T follicular helper cell (primary cell): ENCODE results near the gene ERC2.
"Not testable (repeated sequence)": the region's sequence is repeated elsewhere in the genome, so short reads cannot be mapped to it uniquely, and the experiment has no call there.

ENCODE experiments used
- DNase-seq: peaks from one replicate; pipeline ENCODE4 v3.0.0-alpha.2; 2020; ENCODE audit warnings: low read depth
- total RNA-seq, 2 experiments: gene quantifications; one replicate each; lab custom pipeline; 2026; lab: John Stamatoyannopoulos, UW

Gene ERC2
- total RNA-seq, result 0.09 to 0.12 reads per million in 2 experiments

DNA sequence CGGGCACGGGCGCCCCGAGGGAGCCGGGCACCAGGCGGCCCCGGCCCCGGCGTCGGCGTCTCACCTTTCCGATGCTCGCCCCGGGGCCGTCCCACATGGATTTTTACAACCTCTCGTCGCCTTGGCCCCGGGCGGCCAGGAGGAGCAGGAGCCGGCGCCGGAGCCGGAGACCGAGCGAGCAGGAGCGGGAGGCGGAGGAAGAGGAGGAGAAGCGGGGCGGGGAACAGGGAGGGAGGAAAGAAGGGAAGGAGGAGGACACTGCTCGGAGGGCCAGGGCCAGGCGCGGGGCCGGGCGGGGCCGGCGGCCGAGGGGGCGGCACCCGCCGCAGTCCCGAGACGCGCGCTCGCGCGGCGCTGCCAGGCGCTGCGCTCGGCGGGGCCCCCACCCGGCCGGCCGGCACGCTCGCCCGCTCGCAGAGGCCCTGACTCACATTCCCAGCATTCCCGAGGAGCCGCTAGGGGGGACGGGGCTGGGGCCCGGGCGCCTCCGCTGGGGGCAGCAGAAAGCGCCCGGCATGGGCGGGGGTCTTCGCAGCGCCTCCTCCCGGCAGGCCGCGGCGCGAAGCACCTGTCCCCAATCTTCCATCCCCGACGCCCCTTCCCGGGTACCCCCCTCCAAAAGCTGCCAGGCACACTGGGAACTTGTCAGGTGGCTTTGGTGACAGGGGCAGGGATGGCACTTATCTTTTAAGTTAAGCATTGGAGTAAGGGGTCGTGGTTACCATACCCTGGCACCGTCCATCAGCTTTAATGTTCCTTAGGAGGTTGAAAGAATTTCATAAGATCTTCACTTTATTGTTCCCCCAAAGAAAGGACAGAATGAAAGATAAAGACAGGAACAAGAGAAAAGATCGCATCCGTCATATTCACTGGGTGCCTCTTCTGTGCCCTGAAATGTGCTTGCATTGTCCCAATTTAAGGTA lies at the start of gene ERC2:
Gene ERC2 (minus strand): TSS at position 284 of the 923 bp plus-strand sequence.
- DNase-seq, result no peak

DNA sequence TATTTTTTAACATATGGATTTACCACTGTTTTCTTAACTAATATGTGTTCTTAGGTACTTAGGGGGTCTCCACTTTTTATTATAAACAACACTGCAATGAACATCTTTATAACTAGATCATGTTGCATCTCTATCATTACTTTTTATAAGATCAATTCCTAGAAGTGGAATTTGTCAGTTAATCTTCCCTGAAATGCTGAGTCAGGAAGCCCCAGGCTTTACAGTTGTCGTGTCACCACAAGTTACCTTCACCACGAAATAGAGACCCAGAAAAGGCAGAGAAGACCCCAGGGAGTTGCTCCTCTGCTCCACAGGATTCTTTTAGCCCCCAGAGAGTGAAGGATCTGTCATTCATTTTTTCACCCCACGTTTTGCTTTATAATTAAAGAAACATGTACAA lies 34.5 kb upstream of the ERC2 start:
- DNase-seq, result no peak

DNA sequence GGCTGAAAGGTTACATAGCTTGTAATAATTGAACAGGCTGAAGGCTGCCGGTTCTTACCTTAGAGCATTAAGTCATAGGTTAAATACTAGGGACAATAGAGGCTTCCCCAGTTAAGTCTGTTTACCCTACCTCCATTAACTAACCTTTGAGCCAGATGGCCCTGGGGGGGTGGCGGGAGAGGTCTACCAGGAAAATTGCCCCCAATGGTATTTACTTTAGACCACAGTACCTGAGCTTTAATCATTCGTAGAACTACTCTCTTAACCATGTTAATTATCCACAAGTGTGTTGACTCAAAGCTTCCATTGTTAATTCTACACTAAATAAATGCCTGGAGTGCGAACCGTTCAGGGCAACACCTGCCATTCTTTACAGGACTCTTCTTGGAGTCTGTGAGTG lies 28.1 kb upstream of the ERC2 start:
- not testable (repeated sequence) for DNase-seq

DNA sequence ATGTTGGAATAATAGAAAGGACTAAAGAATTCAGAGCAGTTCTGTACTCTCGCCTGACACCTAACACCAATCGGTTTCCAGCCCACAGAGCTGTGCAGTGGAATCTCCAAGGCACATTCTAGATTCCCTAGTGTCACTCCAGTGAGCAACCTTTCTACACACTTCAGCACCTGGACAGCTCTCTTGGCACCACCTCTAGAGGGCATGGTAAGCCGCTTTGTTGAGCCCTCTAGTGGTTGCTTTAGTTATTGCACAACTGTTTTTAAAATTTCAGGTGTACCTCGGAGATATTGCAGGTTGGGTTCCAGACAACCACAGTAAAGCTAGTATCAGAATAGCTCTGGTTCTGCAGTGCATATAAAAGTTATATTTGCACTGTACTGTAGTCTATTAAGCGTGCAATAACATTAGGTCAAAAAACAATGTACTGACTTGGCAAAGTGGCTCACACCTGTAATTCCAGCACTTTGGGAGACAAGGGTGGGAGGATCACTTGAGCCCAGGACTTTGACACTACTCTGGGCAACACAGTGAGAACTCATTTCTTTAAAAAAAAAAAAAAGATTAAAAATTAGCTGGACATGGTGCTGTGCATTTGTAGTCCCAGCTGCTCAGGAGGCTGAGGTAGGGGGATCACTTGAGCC lies 26.5 kb upstream of the ERC2 start:
- peak; percentile 63 for DNase-seq

DNA sequence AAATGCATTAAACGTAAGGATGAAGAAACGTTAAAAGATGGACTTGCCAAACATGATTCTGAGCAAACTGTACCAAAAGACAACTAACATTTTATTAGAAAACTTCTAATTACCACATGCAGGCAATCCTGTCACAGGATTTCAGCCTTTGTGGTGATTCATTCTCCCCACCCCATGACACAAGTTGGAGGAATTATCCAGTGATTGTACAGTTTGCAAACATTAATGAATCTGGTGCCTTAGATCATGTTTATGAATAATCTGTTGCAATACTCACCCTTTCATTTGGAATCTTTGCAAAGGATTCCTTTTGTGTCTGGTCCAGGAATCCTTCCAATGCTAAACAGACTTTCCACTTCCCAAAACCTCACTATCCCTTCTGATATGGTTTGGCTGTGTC lies 23.3 kb upstream of the ERC2 start:
- no peak for DNase-seq

DNA sequence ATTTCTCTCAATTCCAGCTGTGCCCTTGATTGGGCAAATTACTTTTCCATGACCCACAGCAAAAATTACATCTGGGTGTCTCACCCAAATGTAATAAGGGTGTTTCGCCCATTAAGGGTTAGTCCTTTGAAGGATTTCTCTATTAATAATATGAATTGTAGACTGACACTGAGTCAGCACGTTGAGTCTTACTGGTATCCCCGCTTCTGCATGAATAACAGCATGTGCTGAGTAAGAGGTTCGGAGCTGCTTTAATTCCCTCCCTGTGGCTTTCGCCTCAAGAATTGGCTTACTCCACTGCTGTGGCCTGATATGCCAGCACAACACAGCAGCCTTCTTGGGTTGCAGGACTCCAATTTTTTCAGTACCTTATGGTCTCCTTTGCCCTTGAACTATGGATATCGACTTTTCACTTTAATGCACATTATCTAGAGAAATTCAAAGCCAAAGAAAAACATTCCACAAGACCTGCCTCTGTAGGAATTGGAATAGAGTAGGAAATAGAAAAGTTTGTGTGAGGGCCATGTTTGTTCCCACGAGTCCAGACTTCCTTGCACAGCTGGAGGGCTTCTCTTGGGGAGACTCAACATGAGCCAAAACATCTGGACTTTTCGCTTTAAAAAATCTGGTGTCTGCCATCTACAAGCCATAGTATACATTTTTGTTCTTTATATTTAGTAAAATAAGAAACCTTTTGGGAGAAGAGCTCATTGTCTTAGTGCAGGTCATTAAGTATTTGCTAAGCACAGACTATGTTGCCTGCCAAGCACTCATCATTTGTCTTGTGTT lies 20.7 kb upstream of the ERC2 start:
- no peak for DNase-seq

DNA sequence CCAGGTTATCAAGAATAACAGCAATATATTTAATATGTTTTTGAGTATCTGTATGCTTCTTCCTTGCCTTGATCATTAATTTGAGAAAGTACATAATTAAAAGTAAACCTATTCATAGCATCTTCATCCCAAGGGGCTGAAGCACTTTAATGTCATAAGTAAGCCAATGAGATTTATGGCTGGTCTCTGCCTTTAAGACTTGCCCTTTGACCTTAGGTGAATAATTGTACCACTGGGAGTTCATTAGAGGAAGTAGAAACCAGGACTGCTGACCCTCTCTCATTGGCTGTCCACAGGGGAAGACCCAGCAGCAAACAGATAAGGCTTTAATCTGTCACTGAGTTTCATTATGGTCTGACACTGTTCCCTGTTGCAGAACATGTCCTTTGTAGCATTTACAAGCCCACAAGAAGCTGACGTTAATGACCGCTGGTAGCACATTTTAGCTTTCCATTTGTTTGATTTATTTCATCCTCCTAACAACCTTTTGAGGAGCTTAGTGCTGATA lies 16.3 kb upstream of the ERC2 start:
- DNase-seq, result no peak

DNA sequence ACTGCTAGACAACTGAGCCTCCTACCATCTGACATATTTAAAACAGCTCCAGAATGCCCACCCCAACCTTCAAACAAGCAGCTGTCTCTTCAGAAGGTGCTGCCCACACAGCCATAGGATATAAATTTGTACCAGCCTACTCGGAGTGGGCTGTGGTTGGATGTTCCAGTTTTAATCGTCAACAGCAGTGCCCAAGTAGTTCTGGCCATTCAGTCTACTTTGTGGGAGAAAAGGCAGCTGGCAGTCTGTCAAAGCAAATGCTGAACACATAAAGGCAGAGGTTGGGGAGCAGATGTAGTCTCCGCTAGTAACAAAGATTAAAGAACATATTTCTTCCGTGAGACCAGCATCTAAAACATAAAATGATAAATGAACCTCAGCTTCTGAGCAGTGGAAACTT lies 15.9 kb upstream of the ERC2 start:
- DNase-seq, result no peak

DNA sequence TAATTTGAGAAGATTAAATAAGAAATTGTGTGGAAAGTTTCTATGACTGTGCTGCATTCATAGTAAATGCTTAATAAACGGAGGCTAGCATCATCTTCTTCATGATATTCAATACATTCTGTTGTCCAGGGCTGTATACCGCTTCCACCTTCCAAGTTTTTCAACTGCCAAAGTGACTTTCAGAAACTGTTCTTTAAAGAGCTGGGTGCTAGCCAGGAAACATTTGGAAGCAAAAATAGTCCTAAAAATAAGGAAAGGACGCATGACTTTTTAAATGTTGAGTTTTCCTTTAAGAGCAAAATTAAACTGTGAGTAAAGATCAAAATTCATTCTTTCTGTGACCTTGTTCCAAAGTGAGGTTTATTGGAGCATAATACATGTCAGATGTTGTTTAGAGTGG lies 9.4 kb upstream of the ERC2 start:
- DNase-seq, result no peak

DNA sequence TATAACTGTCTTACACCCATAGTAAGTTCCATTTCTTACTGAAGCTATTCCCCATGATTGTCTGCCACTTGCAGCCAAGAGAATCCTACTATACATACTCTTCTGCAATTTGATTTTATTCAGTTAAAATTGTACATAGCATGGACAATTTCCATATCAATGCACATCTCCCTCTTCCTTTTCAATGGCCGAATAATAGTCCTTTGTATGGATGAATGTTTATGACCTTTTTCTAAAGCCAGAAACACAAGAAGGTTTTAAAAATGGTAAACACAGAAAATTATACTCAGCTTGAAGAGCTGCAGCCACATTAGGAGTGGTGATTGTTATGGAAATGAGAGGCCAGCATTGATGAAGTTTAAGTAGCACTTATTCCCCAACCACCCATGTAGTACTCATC lies 8.5 kb upstream of the ERC2 start:
- DNase-seq, result no peak

DNA sequence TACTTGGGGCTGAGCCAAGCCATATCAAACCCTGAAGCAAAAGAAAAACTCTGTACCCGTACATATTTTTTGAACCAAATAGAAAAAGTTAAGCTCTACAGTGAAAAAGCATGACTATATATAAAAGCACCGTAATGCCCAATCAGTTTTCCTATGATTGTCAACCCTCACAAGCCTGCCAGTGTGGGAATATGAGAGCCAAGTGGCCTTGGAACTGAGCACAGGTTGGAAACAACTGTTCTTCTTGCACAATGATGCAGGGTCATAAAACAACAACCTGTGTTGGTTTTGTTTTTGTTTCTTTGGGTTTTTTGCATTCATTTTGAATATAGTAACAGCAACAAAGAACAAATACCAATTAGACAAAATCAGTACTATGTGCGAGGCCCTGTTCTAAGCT lies 3.5 kb upstream of the ERC2 start:
- no peak for DNase-seq

DNA sequence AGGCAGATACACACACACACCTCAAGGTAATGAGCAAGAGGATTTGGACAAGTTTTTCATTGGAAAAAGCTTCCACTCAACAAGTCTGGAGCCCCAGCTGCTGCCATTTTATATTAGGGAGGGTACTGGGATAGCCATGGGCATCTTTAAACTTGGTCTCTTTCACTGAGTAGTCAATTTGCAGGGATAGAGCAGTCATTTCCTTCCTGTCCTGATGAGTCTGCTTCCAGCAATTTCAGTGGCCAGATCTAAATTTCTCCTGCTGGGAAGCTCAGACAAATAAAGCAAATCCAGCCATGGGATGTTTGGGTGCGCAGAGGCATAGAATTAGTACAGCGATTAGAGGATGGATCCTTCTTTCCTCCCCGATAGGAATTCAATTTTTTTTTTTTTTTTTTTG lies 874 bp upstream of the ERC2 start:
- DNase-seq, result no peak

DNA sequence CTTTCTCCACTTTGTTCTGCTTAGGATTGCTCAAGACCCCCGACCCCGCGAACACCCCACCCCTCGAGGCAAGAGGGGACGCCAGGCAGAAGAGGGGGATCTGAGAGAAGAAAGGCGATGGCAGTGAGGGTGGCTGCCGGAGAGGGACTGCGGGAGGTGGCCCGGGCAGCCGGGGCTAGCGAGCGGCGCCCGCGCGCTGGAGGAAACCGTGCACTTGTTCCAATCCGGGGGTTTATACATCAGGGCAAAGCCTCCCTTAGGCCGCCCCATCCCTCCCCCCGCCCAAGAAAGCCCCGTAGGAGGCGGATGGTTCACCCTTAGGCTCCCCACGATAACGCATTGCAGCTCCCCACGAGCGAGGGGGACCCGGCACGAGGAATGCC lies 475 bp downstream of the ERC2 start:
- DNase-seq, result no peak

DNA sequence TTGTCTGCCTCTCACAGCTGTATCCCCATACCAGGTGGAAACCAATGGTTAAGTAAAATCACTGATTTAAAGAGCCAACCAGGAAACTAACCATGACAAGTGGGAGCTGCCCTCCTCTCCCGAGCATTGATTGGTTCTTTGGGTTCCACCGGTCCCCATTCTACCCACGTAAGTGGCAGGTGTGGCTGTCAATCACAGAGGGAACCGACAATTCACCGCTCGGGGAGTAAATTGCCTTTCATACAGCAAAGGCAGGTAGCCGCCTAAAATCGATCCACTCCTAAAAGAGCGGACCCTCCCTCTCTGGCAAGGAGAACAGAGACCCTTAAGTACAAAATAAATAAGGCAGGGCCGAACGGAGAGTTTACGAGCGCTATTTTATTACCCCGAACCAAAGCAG lies 1.2 kb downstream of the ERC2 start:
- DNase-seq, result peak; percentile 20

DNA sequence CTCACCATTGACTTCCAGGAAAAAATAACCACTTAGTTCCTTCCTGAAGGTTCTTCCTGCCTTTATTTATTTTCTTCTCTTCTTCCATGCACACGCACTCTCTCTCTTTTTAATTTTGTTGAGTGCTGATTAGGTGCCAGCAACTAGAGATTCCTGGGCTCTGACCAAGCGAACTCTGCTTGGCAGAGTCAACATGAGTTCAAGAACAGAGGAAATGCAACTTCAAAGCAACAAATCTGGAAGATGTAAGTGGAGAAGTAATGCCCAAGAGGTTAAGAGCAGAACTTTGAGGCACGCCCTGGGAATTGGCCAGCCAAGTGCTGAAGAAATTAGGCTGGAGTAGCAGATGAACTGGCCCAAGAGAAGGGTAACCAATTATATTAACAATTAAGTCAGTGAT lies 8.5 kb downstream of the ERC2 start:
- DNase-seq, result no peak

DNA sequence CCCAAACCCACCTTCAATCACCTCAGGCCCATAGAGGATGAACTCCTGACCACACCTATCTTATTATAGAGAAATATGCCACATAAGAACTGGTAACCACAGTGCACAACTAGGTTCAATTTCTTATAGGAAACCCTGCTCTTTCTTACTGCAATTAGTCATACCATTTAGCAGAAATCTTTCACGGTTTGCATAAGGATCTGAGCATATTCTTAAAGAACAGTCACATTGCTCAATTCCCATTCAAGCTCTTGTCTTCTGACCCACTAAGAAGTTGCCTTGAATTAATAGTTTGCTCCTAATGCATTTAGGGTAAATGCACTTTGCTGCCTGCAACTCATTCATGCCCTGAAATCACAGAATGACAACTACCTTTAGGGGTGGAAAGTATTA lies 9.2 kb downstream of the ERC2 start:
- no peak for DNase-seq

DNA sequence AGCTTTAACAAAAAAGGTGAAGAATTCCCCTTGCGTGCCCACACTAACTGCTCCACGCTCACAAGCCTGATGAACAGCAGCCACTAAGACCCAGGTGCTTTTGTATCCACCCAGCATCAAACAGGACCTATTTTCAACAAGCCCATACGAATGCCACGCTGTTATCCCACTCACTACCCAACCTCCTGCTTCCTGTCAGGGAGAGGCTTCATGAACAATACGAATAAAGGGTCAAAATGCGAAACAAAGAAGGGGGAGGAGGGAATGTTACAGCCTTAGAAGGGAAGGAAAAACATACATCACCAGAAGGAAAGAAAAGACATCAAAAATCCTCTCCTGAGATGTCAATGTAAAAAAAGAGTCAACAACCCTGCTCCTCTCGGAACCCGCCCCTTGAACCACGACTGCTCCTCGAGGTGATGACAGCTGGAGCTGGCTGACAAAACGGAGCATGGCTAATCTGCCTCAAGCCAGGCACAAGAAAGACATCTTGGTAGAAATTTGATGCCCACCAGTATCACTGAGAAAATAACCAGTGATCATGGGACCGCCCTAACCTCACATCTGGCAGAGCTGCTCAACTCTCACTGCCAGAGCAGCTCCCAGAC lies 9.7 kb downstream of the ERC2 start:
- no peak for DNase-seq

DNA sequence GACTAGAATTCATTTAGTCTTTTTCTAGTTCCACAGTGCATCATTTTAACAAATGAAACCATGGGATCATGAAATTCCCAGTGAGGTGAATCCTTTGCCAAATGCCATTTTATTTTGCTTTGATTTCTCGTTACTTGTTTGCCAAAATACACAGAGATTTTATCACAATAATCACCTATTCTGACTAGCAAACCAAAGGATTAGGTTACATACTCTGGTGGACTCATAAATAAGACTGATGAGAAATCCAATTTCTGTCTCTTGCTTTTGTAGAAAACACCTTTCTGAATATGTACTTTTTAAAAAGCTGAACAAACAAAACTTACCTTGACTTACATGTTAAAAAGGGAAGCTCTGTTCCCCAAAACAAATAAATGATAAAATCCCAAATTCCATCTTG lies 12.2 kb downstream of the ERC2 start:
- DNase-seq, result no peak

DNA sequence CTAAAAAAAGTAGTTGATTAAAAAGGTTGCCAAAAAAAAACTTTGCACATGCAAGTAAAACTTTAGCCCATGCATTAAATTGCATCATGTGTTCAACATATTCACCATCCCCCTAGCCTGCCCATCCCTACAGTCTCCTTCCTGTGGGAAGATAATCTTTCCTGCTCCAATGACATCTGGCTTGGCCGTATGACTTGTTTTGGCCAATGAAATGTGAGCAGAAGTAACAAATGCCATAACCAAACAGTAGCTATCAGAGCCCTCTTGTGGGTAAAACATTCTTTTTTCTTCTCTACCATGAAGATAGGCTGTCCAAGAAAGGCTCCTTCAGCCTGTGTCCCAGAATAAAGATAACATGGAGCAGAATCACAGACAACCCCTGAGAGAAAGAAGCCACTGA lies 15.3 kb downstream of the ERC2 start:
- no peak for DNase-seq

DNA sequence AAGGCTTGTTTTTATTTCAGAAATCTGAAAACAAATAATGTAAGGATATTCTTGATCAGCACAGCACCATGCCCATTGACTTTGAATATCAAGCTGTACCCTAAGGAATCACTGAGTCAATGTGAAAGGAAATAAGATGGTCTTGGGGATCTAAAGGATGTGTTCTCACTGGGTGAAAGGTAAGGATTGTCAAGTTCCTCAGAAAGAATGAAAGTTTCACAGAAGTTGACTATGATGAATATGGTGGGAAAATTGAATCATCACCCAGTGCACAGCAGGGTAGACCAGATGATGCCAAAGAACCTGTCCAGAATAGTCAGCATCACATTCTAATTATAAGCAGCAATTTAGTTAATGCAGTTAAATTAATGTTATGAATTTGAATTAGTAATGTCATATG lies 16.2 kb downstream of the ERC2 start:
- no peak for DNase-seq

DNA sequence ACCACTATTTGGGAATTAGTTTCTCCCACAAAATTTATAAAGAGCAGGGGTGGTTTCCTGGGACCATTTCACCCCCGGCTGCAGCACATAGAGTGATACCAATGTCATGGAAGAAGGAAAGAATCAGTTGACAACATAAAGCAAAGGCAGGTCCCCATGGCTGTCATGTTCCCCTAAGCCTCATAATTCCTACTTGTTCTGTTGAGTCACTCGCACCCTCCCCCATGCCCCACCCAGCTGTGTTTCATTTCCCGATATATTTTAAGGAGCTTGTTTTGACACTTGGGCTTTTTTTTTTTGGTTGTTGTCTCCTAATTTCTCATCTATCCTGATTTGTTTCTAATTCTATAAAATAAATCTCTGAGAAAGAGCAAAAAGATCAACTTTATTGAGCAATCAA lies 24.9 kb downstream of the ERC2 start:
- no peak for DNase-seq

DNA sequence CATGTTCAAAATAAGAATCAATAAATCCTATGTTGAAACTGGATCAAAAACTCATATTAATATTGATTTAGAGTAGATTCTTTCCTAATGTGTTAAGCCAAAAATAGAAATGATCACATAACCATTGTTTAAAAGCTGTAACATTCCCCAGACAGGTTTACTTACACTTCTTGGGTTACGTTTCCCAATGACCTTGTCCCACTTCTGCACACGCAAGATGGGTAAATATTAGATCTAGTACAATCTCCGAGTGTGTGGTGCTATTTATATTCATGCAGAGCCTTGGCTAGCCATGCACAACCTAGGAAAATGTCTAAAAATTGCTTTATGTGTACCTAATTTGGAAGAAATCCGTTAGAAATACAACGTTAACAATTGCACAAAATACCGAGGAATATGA lies 39.6 kb downstream of the ERC2 start:
- DNase-seq, result no peak
